Colonic mucosa (tissue), 4 donors: ENCODE data around the gene ICAM4. TPM values are rescaled to one million over a fixed set of nuclear protein-coding genes. Genes with fewer than 3 reads are reported as not detected.

Experiments
- DNase-seq: peaks from one replicate; pipeline ENCODE4 v3.0.0-alpha.2; 2020
- H3K27ac ChIP-seq: fragments of 200-600 bp; one replicate; pipeline ENCODE4 v1.8.0; 2021
- H3K27me3 ChIP-seq: fragments of 200-600 bp; one replicate; pipeline ENCODE4 v1.8.0; 2021
- H3K36me3 ChIP-seq: fragments of 200-600 bp; one replicate; pipeline ENCODE4 v1.8.0; 2021
- H3K4me1 ChIP-seq: fragments of 200-600 bp; one replicate; pipeline ENCODE4 v1.8.0; 2021; ENCODE audit warnings: mild to moderate bottlenecking
- H3K4me3 ChIP-seq: fragments of 200-600 bp; one replicate; pipeline ENCODE4 v1.8.0; 2021
- H3K9ac ChIP-seq, 2 donors: one replicate each; pipeline ENCODE4 v1.7.0; 2013; ENCODE audit warnings: control low read depth in 2 of 2, low read depth in 2 of 2, low read length in 2 of 2
- H3K9me3 ChIP-seq: fragments of 200-600 bp; one replicate; pipeline ENCODE4 v1.8.0; 2021
- CTCF ChIP-seq: fragments of 200-600 bp; IDR thresholded peaks from one replicate; pipeline ENCODE4 v1.8.0; 2022; ENCODE audit warnings: antibody characterized with exemption, mild to moderate bottlenecking
- intact Hi-C: fragments of 100-400 bp; cut with DNase I; formaldehyde crosslinking; loops from one replicate; pipeline ENCODE4 v1.14.1; 2022
- total RNA-seq, 2 donors: library from RNA; stranded (reverse); fragmentation: NEBNext Ultra II Directional in 1 of 2; extraction: Animal tissue kit (Norgen Biotek cat#: 25700) in 1 of 2; gene quantifications; one replicate each; pipeline ENCODE4 v1.2.1, GENCODE V29; 2021
- donor health status: healthy.
- donor health status: DM: no; HTN: no; CAD: no.
- donor health status: DM: no; HTN: no; CAD: no.

The ICAM4 gene
- total RNA-seq, 2 donors from 2014 or later, result 0.19 to 0.37 TPM

- no peak for DNase-seq
- no peak for TF ChIP-seq CTCF
- H3K36me3 ChIP-seq, result no peaks in the 10 kb centered on the region
- peaks cover 81% of the 10 kb centered on the region for H3K27me3 ChIP-seq
- no peak overlapping the region for H3K27ac ChIP-seq
- H3K4me1 ChIP-seq, result peaks cover 44% of the 10 kb centered on the region
- H3K9ac ChIP-seq, result peak overlapping the region in 1 of 2 donors; percentile 5
- H3K9me3 ChIP-seq, result no peaks in the 10 kb centered on the region
- intact Hi-C loops, result no loop called here
- peak overlapping the region; percentile 42 for H3K4me3 ChIP-seq
Measured at GRCh38 chr19:10292789-10293636, 6.3 kb downstream of the ICAM4 start.

DNA sequence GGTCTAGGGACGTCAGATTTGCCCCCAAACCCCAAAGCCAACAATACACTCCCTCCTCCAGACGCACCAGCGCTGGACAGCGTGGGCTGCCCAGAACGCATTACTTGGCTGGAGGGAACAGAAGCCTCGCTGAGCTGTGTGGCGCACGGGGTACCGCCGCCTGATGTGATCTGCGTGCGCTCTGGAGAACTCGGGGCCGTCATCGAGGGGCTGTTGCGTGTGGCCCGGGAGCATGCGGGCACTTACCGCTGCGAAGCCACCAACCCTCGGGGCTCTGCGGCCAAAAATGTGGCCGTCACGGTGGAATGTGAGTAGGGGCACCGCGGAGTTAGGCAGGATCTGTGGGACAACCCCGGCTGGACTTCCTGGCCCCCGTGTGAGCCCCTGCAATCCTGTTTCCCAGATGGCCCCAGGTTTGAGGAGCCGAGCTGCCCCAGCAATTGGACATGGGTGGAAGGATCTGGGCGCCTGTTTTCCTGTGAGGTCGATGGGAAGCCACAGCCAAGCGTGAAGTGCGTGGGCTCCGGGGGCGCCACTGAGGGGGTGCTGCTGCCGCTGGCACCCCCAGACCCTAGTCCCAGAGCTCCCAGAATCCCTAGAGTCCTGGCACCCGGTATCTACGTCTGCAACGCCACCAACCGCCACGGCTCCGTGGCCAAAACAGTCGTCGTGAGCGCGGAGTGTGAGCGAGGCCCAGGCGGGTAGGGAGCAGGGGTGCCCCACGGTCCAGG, 7.0 kb downstream of the ICAM4 start:
- H3K9ac ChIP-seq, result no peak overlapping the region
- intact Hi-C loops, result no loop called here
- no peak for DNase-seq
- no peak overlapping the region for H3K27ac ChIP-seq
- H3K9me3 ChIP-seq, result no peaks in the 10 kb centered on the region
- H3K27me3 ChIP-seq, result peaks cover 76% of the 10 kb centered on the region
- no peaks in the 10 kb centered on the region for H3K36me3 ChIP-seq
- no peak overlapping the region for H3K4me3 ChIP-seq
- TF ChIP-seq CTCF, result no peak
- H3K4me1 ChIP-seq, result peaks cover 41% of the 10 kb centered on the region

- peaks cover 36% of the 10 kb centered on the region for H3K4me1 ChIP-seq
- DNase-seq, result no peak
Measured at GRCh38 chr19:10294368-10294697, 7.6 kb downstream of the ICAM4 start.

DNA sequence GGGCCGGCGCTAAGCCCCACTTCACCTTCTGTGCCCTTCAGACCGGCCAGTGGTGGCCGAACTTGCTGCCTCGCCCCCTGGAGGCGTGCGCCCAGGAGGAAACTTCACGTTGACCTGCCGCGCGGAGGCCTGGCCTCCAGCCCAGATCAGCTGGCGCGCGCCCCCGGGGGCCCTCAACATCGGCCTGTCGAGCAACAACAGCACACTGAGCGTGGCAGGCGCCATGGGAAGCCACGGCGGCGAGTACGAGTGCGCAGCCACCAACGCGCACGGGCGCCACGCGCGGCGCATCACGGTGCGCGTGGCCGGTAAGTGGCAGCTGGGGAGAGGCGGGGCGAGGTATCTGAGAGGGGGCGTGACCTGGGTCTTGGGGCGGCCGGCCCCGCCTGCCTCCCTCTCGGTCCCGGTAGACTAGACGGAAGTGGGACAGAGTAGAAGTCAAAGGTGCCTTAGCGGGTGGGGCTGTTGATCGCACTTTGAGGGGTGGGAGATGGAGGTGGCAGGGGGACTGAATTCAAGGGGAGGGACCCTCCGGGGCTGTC, 8.6 kb downstream of the ICAM4 start:
- no peak overlapping the region for H3K27ac ChIP-seq
- H3K9ac ChIP-seq, result peak overlapping the region; percentile 44 to 55
- H3K9me3 ChIP-seq, result no peaks in the 10 kb centered on the region
- H3K4me1 ChIP-seq, result peaks cover 28% of the 10 kb centered on the region
- peaks cover 60% of the 10 kb centered on the region for H3K27me3 ChIP-seq
- no peaks in the 10 kb centered on the region for H3K36me3 ChIP-seq
- intact Hi-C loops, result no loop called here
- H3K4me3 ChIP-seq, result peak overlapping the region; percentile 22
- DNase-seq, result peak; percentile 58
- no peak for TF ChIP-seq CTCF

More at GRCh38 chr19:10294368-10294697, 7.6 kb downstream of the ICAM4 start:
- Histone ChIP-seq H3K27ac (no peak overlapping the region), H3K27me3 (peaks cover 71% of the 10 kb centered on the region), H3K9me3 (no peaks in the 10 kb centered on the region), H3K36me3 (no peaks in the 10 kb centered on the region), H3K9ac (no peak overlapping the region), H3K4me3 (no peak overlapping the region)
- intact Hi-C loops, result no loop called here
- no peak for TF ChIP-seq CTCF

GRCh38 chr19:10295847-10296591, 9.3 kb downstream of the ICAM4 start:
- H3K9me3 ChIP-seq, result no peaks in the 10 kb centered on the region
- peaks cover 21% of the 10 kb centered on the region for H3K4me1 ChIP-seq
- H3K4me3 ChIP-seq, result peak overlapping the region; percentile 22
- H3K9ac ChIP-seq, result peak overlapping the region; percentile 44 to 55
- H3K27ac ChIP-seq, result no peak overlapping the region
- H3K27me3 ChIP-seq, result peaks cover 54% of the 10 kb centered on the region
- no peak for TF ChIP-seq CTCF
- DNase-seq, result no peak
- H3K36me3 ChIP-seq, result no peaks in the 10 kb centered on the region
- intact Hi-C loops, result no loop called here
